ENCODE measurements around the gene CCND1. TPM values are rescaled to one million over a fixed set of nuclear protein-coding genes. Genes with fewer than 3 reads are reported as not detected.
"Not testable (repeated sequence)": the region's sequence is repeated elsewhere in the genome, so short reads cannot be mapped to it uniquely, and the experiment has no call there.

Gene CCND1
- total and polyA plus RNA-seq, 7 donors, result 7.7 to 56.8 (median 15.0) TPM

DNA sequence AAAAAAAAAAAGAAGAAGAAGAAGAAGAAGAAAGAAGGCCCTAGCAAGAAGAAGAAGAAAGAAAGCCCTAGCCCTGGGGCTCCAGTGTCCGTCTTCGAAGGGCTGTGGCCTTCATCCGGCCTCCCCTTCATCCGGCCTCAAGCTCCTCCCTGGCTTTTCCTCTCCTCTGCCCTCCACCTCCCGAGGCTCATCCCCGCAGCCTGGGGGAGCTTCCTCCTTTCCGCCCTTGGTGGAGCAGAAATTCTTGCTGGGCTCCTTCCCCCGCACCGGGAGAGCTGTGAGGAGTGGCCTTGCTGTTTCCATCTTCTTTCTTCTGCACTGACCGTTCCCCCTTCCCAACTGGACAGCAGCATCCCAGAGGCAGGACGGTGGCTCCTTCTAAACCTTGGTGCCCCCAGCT lies 43.7 kb downstream of the CCND1 start:
- H3K4me3 ChIP-seq, result no peak overlapping the region
- intact Hi-C loops (cut with DNase I), result loop anchor here (1.0 kb wide), 1 partner anchor 204 kb away; no protein-coding TSS in a partner anchor
- peak; percentile 49 for DNase-seq
- H3K36me3 ChIP-seq, result no peaks in the 10 kb centered on the region
- no peaks in the 10 kb centered on the region for H3K9me3 ChIP-seq
- H3K27me3 ChIP-seq, result peaks cover 0 to 6% (median 5%) of the 10 kb centered on the region in 3 donors
- 73 to 87% methylated on average over 11 of the region's 11 CpGs for WGBS, 2 donors
- H3K4me1 ChIP-seq, result peaks cover 0 to 9% (median 7%) of the 10 kb centered on the region in 4 donors
- H3K27ac ChIP-seq, result no peak overlapping the region
- TF ChIP-seq POLR2AphosphoS5 (IDR thresholded peaks at IDR 0.05), result no peak
- TF ChIP-seq EP300 (IDR thresholded peaks at IDR 0.05), result no peak
- TF ChIP-seq POLR2A (IDR thresholded peaks at IDR 0.05), result no peak
- TF ChIP-seq, protein P1, sequence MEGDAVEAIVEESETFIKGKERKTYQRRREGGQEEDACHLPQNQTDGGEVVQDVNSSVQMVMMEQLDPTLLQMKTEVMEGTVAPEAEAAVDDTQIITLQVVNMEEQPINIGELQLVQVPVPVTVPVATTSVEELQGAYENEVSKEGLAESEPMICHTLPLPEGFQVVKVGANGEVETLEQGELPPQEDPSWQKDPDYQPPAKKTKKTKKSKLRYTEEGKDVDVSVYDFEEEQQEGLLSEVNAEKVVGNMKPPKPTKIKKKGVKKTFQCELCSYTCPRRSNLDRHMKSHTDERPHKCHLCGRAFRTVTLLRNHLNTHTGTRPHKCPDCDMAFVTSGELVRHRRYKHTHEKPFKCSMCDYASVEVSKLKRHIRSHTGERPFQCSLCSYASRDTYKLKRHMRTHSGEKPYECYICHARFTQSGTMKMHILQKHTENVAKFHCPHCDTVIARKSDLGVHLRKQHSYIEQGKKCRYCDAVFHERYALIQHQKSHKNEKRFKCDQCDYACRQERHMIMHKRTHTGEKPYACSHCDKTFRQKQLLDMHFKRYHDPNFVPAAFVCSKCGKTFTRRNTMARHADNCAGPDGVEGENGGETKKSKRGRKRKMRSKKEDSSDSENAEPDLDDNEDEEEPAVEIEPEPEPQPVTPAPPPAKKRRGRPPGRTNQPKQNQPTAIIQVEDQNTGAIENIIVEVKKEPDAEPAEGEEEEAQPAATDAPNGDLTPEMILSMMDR (IDR thresholded peaks at IDR 0.05), result no peak

DNA sequence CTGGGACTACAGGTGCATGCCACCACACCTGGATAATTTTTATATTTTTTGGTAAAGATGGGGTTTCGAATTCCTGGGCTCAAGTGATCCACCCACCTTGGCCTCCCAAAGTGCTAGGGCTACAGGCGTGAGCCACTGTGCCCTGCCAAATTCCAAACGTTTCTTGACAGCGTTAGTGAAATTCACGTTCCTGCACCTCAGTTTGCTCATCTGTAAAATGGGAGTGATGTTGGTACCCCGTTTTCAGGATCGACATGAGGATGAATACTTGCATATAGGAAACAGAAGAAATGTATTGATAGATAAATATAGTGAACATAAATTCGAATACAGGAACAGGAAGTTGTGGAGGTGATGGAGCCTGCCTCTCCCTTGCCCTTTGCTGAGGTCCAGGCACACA lies 44.4 kb downstream of the CCND1 start:
- DNase-seq, result peak; percentile 22
- TF ChIP-seq POLR2AphosphoS5 (IDR thresholded peaks at IDR 0.05) (no peak), EP300 (IDR thresholded peaks at IDR 0.05) (no peak), POLR2A (IDR thresholded peaks at IDR 0.05) (no peak)
- TF ChIP-seq, protein P1 (IDR thresholded peaks at IDR 0.05), result no peak
- Histone ChIP-seq H3K36me3 (no peaks in the 10 kb centered on the region), H3K9me3 (no peaks in the 10 kb centered on the region), H3K27ac (no peak overlapping the region), H3K4me3 (no peak overlapping the region), H3K4me1 (peaks cover 0 to 9% (median 7%) of the 10 kb centered on the region in 4 donors), H3K27me3 (peaks cover 0 to 6% (median 5%) of the 10 kb centered on the region in 3 donors)
- WGBS, 2 donors, result 53 to 61% methylated on average over 8 of the region's 8 CpGs
- intact Hi-C loops (cut with DNase I), result loop anchor here (1.0 kb wide), 1 partner anchor 203 kb away; no protein-coding TSS in a partner anchor

- H3K27ac ChIP-seq, result no peak overlapping the region
- peaks cover 0 to 9% (median 7%) of the 10 kb centered on the region in 4 donors for H3K4me1 ChIP-seq
- H3K4me3 ChIP-seq, result no peak overlapping the region
- 75 to 77% methylated on average over 13 of the region's 13 CpGs for WGBS, 2 donors
- intact Hi-C loops (cut with DNase I), result no loop called here
- H3K27me3 ChIP-seq, result peaks cover 0 to 6% (median 5%) of the 10 kb centered on the region in 3 donors
- no peaks in the 10 kb centered on the region for H3K36me3 ChIP-seq
- TF ChIP-seq POLR2AphosphoS5 (IDR thresholded peaks at IDR 0.05), result no peak
- TF ChIP-seq, protein P1 (IDR thresholded peaks at IDR 0.05), result no peak
- no peak for TF ChIP-seq POLR2A (IDR thresholded peaks at IDR 0.05)
- TF ChIP-seq EP300 (IDR thresholded peaks at IDR 0.05), result no peak
- DNase-seq, result peak; percentile 56
- no peaks in the 10 kb centered on the region for H3K9me3 ChIP-seq
These were observed 45.5 kb downstream of the CCND1 start for GRCh38 chr11:69686452-69686851.

DNA sequence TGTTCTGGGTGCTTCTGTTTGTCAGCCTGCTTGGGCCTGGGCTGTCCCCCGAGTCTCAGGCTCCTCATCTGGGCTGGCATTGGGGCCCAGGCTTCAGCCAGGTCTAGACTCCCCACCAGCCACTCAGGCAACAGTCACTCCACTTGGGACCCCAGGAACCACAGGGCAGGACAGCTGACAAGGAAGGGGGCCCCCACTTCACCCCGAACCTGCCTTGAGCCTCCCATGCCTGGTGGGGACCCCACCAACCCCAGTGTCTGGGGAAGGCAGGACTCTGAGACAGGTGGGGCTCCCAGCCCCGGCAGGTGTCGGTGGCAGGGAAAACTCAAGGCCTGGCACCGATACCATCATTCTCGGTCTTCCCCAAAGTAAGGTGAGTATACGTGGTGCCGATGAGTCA lies 45.9 kb downstream of the CCND1 start:
- H3K27me3 ChIP-seq, result peaks cover 0 to 6% (median 5%) of the 10 kb centered on the region in 3 donors
- H3K9me3 ChIP-seq, result no peaks in the 10 kb centered on the region
- intact Hi-C loops (cut with DNase I), result no loop called here
- no peak overlapping the region for H3K27ac ChIP-seq
- no peak for DNase-seq
- H3K36me3 ChIP-seq, result no peaks in the 10 kb centered on the region
- TF ChIP-seq POLR2AphosphoS5 (IDR thresholded peaks at IDR 0.05), result no peak
- TF ChIP-seq, protein P1 (IDR thresholded peaks at IDR 0.05), result no peak
- no peak for TF ChIP-seq POLR2A (IDR thresholded peaks at IDR 0.05)
- TF ChIP-seq EP300 (IDR thresholded peaks at IDR 0.05), result no peak
- 90 to 92% methylated on average over 8 of the region's 8 CpGs for WGBS, 2 donors
- H3K4me1 ChIP-seq, result peaks cover 0 to 9% (median 7%) of the 10 kb centered on the region in 4 donors
- H3K4me3 ChIP-seq, result no peak overlapping the region

DNA sequence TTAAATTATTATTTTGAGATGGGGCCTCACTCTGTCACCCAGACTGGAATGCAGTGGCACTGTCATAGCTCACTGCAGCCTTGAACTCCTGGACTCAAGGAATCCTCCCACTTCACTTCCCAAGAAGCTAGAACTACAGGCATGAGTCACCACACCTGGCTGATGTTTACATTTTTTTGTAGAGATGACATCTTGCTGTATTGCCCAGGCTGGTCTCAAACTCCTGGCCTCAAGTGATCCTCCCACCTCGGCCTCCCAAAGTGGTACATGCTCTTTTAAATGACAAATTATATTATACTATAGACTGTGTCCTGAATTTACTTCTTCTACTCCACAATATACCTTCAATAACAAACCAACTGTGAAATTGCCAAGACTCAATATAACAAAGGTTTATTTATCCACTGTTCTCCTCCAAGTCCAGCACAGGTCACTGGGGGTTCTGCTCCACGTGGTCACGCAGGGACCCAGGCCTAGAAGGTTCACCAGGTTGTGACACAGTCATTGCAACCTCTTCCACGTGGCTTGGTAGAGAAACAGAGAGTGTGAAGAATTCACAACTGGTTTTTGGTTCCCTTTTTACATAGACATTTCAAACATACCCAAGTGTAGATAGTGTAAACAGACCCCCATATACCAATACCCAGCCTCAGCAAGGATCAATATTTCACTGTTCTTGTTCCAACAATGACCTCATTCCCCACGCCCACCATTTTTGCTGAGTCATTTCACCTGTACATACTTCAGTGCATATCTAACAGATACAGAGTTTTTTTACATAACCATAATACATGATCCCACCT lies 47.2 kb downstream of the CCND1 start:
- H3K27me3 ChIP-seq; H3K4me1 ChIP-seq; H3K4me3 ChIP-seq; intact Hi-C loops (cut with DNase I); H3K9me3 ChIP-seq; H3K36me3 ChIP-seq; H3K27ac ChIP-seq: not testable (repeated sequence)
- 39 to 56% methylated on average over 5 of the region's 5 CpGs for WGBS, 2 donors
- DNase-seq, result peak; percentile 14
